ENCODE measurements around the gene NSUN3.
"Not testable (repeated sequence)": the region's sequence is repeated elsewhere in the genome, so short reads cannot be mapped to it uniquely, and the experiment has no call there.

NSUN3 gene

GRCh38 chr3:94069194-94069813 lies 6.4 kb downstream of the NSUN3 start:
- peak in 1 of 2 donors; percentile 50 for DNase-seq

- DNase-seq: no peak
Observed at GRCh38 chr3:94070341-94070911, 7.6 kb downstream of the NSUN3 start.

- no peak for DNase-seq
Observed at GRCh38 chr3:94071713-94072284, 8.9 kb downstream of the NSUN3 start.

- no peak for DNase-seq
Observed at GRCh38 chr3:94076055-94076454, 13.2 kb downstream of the NSUN3 start.

- DNase-seq: not testable (repeated sequence)
Observed at GRCh38 chr3:94080552-94080951, 17.7 kb downstream of the NSUN3 start.

- DNase-seq: no peak
Observed at GRCh38 chr3:94081884-94082283, 19.0 kb downstream of the NSUN3 start.

GRCh38 chr3:94082391-94082937 lies 19.6 kb downstream of the NSUN3 start:
- DNase-seq: no peak

GRCh38 chr3:94083261-94083660 lies 20.4 kb downstream of the NSUN3 start:
- DNase-seq: no peak

GRCh38 chr3:94089126-94089525 lies 26.3 kb downstream of the NSUN3 start:
- no peak for DNase-seq

- DNase-seq: no peak
Observed at GRCh38 chr3:94092086-94092485, 29.2 kb downstream of the NSUN3 start.

- DNase-seq: no peak
Observed at GRCh38 chr3:94093151-94093550, 30.3 kb downstream of the NSUN3 start.

- no peak for DNase-seq
Observed at GRCh38 chr3:94095111-94095510, 32.2 kb downstream of the NSUN3 start.

GRCh38 chr3:94098452-94098851 lies 35.6 kb downstream of the NSUN3 start:
- no peak for DNase-seq

GRCh38 chr3:94099311-94099710 lies 36.5 kb downstream of the NSUN3 start:
- no peak for DNase-seq

GRCh38 chr3:94101860-94102259 lies 39.0 kb downstream of the NSUN3 start:
- DNase-seq: no peak

GRCh38 chr3:94106268-94106667 lies 43.4 kb downstream of the NSUN3 start:
- no peak for DNase-seq

- DNase-seq: not testable (repeated sequence)
Observed at GRCh38 chr3:94110232-94110631, 47.4 kb downstream of the NSUN3 start.

- DNase-seq: no peak
Observed at GRCh38 chr3:94110854-94111253, 48.0 kb downstream of the NSUN3 start.

- no peak for DNase-seq
Observed at GRCh38 chr3:94114666-94115065, 51.8 kb downstream of the NSUN3 start.

GRCh38 chr3:94115482-94115881 lies 52.6 kb downstream of the NSUN3 start:
- DNase-seq: peak; percentile 6 to 74

GRCh38 chr3:94117729-94118128 lies 54.9 kb downstream of the NSUN3 start:
- no peak for DNase-seq

GRCh38 chr3:94118390-94118789 lies 55.5 kb downstream of the NSUN3 start:
- no peak for DNase-seq

- no peak for DNase-seq
Observed at GRCh38 chr3:94121161-94121560, 58.3 kb downstream of the NSUN3 start.

GRCh38 chr3:94127115-94127514 lies 64.3 kb downstream of the NSUN3 start:
- no peak for DNase-seq

Measured in hippocampal formation (tissue), 2 donors.